Fibroblast of lung (primary cell): ENCODE results near the gene CAPZB. TPM values are rescaled to one million over a fixed set of nuclear protein-coding genes. Genes with fewer than 3 reads are reported as not detected.

ENCODE experiments used
- DNase-seq, 2 donors: peaks; one replicate each; pipeline versions ENCODE4 v3.0.0 to v3.0.0-alpha.2; 2010; ENCODE audit warnings: low read depth in 2 of 2
- H2AFZ ChIP-seq: 2 replicates; pipeline ENCODE4 v1.5.1; 2012; ENCODE audit warnings: low read length, control low read depth, inconsistent platforms
- H3K27ac ChIP-seq: 2 replicates; pipeline ENCODE4 v1.5.1; 2011; ENCODE audit warnings: low read length, control low read depth; ENCODE audit not compliant: insufficient read depth
- H3K27me3 ChIP-seq: 2 replicates; pipeline ENCODE4 v1.5.1; 2011; ENCODE audit warnings: mild to moderate bottlenecking, low read length; ENCODE audit not compliant: control insufficient read depth, insufficient read depth
- H3K36me3 ChIP-seq: 2 replicates; pipeline ENCODE4 v1.5.1; 2011; ENCODE audit warnings: low read length; ENCODE audit not compliant: control insufficient read depth, insufficient read depth
- H3K4me1 ChIP-seq: 2 replicates; pipeline ENCODE4 v1.5.1; 2011; ENCODE audit warnings: low read length; ENCODE audit not compliant: control insufficient read depth, insufficient read depth; ENCODE audit errors: extremely low read depth
- H3K4me2 ChIP-seq: 2 replicates; pipeline ENCODE4 v1.5.1; 2011; ENCODE audit warnings: low read length, control low read depth; ENCODE audit not compliant: insufficient read depth; ENCODE audit errors: extremely low read depth
- H3K4me3 ChIP-seq, 4 experiments: fragments of 200-600 bp in 1 of 4; sonication (generic) in 1 of 4; replicated peaks in 1 of 4; 2 replicates each; pipeline ENCODE4 v1.5.1; 2011 to 2016; ENCODE audit warnings: low read length in 4 of 4, low read depth in 3 of 4, mild to moderate bottlenecking in 3 of 4, control low read depth in 2 of 4, inconsistent platforms in 1 of 4, mixed read lengths in 1 of 4; ENCODE audit not compliant: insufficient read depth in 1 of 4; ENCODE audit errors: control extremely low read depth in 1 of 4
- H3K79me2 ChIP-seq: 2 replicates; pipeline ENCODE4 v1.5.1; 2012; ENCODE audit warnings: mild to moderate bottlenecking, low read length, inconsistent platforms; ENCODE audit not compliant: control insufficient read depth, insufficient read depth
- H3K9ac ChIP-seq: 2 replicates; pipeline ENCODE4 v1.5.1; 2011; ENCODE audit warnings: mild to moderate bottlenecking, low read length, control low read depth; ENCODE audit not compliant: insufficient read depth
- H3K9me3 ChIP-seq: 2 replicates; pipeline ENCODE4 v1.5.1; 2012; ENCODE audit warnings: low read depth, low read length; ENCODE audit not compliant: control insufficient read depth, insufficient read depth
- H4K20me1 ChIP-seq: 2 replicates; pipeline ENCODE4 v1.5.1; 2011; ENCODE audit warnings: low read length; ENCODE audit not compliant: control insufficient read depth, insufficient read depth; ENCODE audit errors: extremely low read depth
- EZH2 ChIP-seq: IDR thresholded peaks from 2 replicates; pipeline ENCODE4 v1.5.1; 2012; ENCODE audit warnings: low read length, control low read depth, mild to moderate bottlenecking; ENCODE audit errors: missing control alignments
- polyA plus RNA-seq, 2 donors: library from polyadenylated mRNA; depleted of rRNA in 1 of 2; stranded (reverse) in 1 of 2; unstranded in 1 of 2; fragments of >200 nt; gene quantifications; 2 replicates each; pipeline ENCODE4 v1.2.1, GENCODE V29; 2011 to 2012; ENCODE audit warnings: missing spikeins in 1 of 2
- total RNA-seq: library from RNA; depleted of rRNA; stranded (reverse); fragments of >200 nt; gene quantifications from 2 replicates; pipeline ENCODE4 v1.2.1, GENCODE V29; 2014
- TF ChIP-seq, protein P1 (sequence below), 2 donors: IDR thresholded peaks in 1 of 2; conservative IDR thresholded peaks in 1 of 2; 1 replicate in 1 of 2; 2 replicates in 1 of 2; pipeline ENCODE4 v1.5.1; 2011 to 2012; ENCODE audit warnings: low read length in 2 of 2, control low read depth in 1 of 2, inconsistent platforms in 1 of 2, low read depth in 1 of 2, mild to moderate bottlenecking in 1 of 2

CAPZB gene
- total and polyA plus RNA-seq, 2 donors (not counting 1 experiment from before 2014, with no cell fraction given) = 104 to 495 TPM

DNA sequence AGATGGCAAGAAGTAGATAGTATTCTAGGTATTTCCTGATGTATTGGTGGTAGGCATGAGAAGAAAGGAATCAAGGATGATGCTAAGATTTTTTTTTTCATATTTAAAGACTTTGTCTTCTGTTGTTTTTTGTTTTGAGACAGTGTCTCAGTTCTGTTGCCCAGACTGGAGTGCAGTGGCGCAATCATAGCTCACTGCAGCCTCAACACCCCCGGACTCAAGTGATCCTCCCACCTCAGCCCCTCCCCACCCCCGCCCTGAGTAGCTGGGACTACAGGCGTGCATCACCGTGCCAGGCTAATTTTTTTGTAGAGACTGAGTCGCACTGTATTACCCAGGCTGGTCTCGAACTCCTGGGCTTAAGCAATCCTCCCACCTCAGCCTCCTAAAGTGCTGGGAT is 2.8 kb upstream of the CAPZB start:
- no peak overlapping the region for H3K4me3 ChIP-seq
- no peak overlapping the region for H3K4me2 ChIP-seq
- H3K9me3 ChIP-seq = no peaks in the 10 kb centered on the region
- no peaks in the 10 kb centered on the region for H4K20me1 ChIP-seq
- peaks cover 3% of the 10 kb centered on the region for H3K36me3 ChIP-seq
- no peak overlapping the region for H2AFZ ChIP-seq
- peaks cover 23% of the 10 kb centered on the region for H3K79me2 ChIP-seq
- H3K4me1 ChIP-seq = peaks cover 4% of the 10 kb centered on the region
- no peaks in the 10 kb centered on the region for H3K27me3 ChIP-seq
- no peak overlapping the region for H3K27ac ChIP-seq
- no peak overlapping the region for H3K9ac ChIP-seq
- TF ChIP-seq EZH2 = no peak
- TF ChIP-seq, protein P1, sequence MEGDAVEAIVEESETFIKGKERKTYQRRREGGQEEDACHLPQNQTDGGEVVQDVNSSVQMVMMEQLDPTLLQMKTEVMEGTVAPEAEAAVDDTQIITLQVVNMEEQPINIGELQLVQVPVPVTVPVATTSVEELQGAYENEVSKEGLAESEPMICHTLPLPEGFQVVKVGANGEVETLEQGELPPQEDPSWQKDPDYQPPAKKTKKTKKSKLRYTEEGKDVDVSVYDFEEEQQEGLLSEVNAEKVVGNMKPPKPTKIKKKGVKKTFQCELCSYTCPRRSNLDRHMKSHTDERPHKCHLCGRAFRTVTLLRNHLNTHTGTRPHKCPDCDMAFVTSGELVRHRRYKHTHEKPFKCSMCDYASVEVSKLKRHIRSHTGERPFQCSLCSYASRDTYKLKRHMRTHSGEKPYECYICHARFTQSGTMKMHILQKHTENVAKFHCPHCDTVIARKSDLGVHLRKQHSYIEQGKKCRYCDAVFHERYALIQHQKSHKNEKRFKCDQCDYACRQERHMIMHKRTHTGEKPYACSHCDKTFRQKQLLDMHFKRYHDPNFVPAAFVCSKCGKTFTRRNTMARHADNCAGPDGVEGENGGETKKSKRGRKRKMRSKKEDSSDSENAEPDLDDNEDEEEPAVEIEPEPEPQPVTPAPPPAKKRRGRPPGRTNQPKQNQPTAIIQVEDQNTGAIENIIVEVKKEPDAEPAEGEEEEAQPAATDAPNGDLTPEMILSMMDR (conservative IDR thresholded peaks at IDR 0.05 in 1 of 2, IDR thresholded peaks at IDR 0.05 in 1 of 2; ENCODE audit: low read depth in 1 of 2, low read length in 2 of 2) = no peak
- DNase-seq = no peak

DNA sequence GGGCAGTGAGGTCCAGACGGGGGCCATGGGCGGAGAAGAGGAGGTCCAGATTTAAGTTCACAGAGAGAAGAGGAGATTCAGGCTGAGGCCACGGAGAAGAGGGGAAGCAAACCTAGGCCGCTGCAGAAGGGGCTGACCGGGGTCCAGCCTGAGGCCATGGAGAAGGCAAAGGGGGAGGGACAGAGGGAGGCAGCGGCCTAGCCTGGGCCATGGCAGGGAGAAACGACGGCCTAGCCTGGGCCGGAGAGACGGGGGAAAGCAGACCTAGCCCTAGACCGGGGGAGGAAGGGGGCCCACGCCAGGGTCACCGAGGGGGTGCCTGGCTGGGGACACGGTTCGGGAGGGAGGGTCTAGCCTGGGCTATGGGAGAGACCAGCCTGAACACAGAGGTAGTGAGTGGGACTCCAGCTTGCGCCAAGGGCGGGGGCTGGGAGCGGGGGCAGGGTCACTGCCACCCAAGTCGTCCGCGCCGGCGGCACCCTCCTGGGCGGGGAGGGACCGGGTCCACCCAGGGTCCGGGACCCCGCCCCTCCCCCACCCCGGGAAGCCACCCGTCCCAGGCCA is 459 bp downstream of the CAPZB start:
- no peak for TF ChIP-seq EZH2
- TF ChIP-seq, protein P1 (conservative IDR thresholded peaks at IDR 0.05 in 1 of 2, IDR thresholded peaks at IDR 0.05 in 1 of 2; ENCODE audit: low read depth in 1 of 2, low read length in 2 of 2) = no peak
- Histone ChIP-seq H3K4me2 (peak overlapping the region; percentile 100), H3K79me2 (peaks cover 55% of the 10 kb centered on the region), H3K9me3 (no peaks in the 10 kb centered on the region), H3K27ac (peak overlapping the region; percentile 94), H3K27me3 (no peaks in the 10 kb centered on the region), H3K9ac (peak overlapping the region; percentile 97), H2AFZ (no peak overlapping the region), H3K4me1 (peaks cover 17% of the 10 kb centered on the region), H4K20me1 (peaks cover 2% of the 10 kb centered on the region), H3K36me3 (peaks cover 3% of the 10 kb centered on the region), H3K4me3 (peak overlapping the region; percentile 61 to 96 (median 84))
- DNase-seq = no peak

DNA sequence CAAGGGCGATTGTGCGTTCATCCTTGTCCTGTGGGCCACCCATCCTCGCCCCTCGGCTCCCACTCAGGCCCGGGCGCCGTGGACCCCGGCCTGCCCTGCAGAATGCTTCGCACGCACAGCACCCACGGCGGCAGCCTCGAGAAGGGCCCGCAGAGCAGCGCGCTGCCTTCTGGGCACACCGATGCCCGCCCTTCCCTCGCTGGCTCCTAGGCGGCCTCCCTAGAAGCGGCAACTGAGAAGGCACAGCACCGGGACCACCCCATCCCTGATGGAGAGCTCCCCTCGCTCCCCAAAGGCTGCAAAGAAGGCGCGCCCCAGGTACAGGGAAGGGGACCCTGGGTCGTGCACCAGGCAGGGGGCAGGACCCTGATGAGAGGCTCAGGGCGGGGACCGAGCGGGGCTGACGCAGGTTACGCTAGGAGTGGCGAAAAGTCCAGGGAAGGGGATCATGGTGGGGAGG is 971 bp downstream of the CAPZB start:
- H3K4me1 ChIP-seq = peaks cover 20% of the 10 kb centered on the region
- peak overlapping the region; percentile 100 for H3K4me2 ChIP-seq
- peak overlapping the region; percentile 61 to 96 (median 84) for H3K4me3 ChIP-seq
- no peak for DNase-seq
- no peak for TF ChIP-seq EZH2
- TF ChIP-seq, protein P1 (conservative IDR thresholded peaks at IDR 0.05 in 1 of 2, IDR thresholded peaks at IDR 0.05 in 1 of 2; ENCODE audit: low read depth in 1 of 2, low read length in 2 of 2) = no peak
- peak overlapping the region; percentile 97 for H3K9ac ChIP-seq
- no peaks in the 10 kb centered on the region for H3K9me3 ChIP-seq
- peaks cover 3% of the 10 kb centered on the region for H3K36me3 ChIP-seq
- peaks cover 2% of the 10 kb centered on the region for H4K20me1 ChIP-seq
- H3K27ac ChIP-seq = peak overlapping the region; percentile 94
- H3K79me2 ChIP-seq = peaks cover 61% of the 10 kb centered on the region
- H3K27me3 ChIP-seq = no peaks in the 10 kb centered on the region
- H2AFZ ChIP-seq = no peak overlapping the region
